Inflammatory macrophage treated with lipopolysaccharide for 4 hours (primary cell): ENCODE measurements around the gene DIAPH2.
A peak's percentile ranks its signal among the peaks of the same experiment; 100 is the strongest.

Source experiments
- DNase-seq: peaks from one replicate; pipeline ENCODE4 v3.0.0-alpha.2; 2020

The DIAPH2 gene

GRCh38 chrX:97517763-97518162 lies 833.1 kb downstream of the DIAPH2 start:
- no peak for DNase-seq

GRCh38 chrX:97522307-97522706 lies 837.7 kb downstream of the DIAPH2 start:
- DNase-seq = no peak

- no peak for DNase-seq
These were observed 839.7 kb downstream of the DIAPH2 start for GRCh38 chrX:97524340-97524739.

GRCh38 chrX:97524997-97525396 lies 840.4 kb downstream of the DIAPH2 start:
- DNase-seq = no peak

- no peak for DNase-seq
These were observed 841.3 kb downstream of the DIAPH2 start for GRCh38 chrX:97525981-97526380.

- DNase-seq = peak; percentile 11
These were observed 843.1 kb downstream of the DIAPH2 start for GRCh38 chrX:97527725-97528124.

GRCh38 chrX:97529536-97530200 lies 845.0 kb downstream of the DIAPH2 start:
- peak; percentile 65 for DNase-seq

GRCh38 chrX:97531825-97532224 lies 847.2 kb downstream of the DIAPH2 start:
- DNase-seq = no peak

GRCh38 chrX:97538745-97539144 lies 854.1 kb downstream of the DIAPH2 start:
- DNase-seq = no peak

GRCh38 chrX:97539970-97540519 lies 855.4 kb downstream of the DIAPH2 start:
- DNase-seq = no peak

GRCh38 chrX:97547877-97548578 lies 863.4 kb downstream of the DIAPH2 start:
- DNase-seq = no peak

GRCh38 chrX:97551821-97552220 lies 867.2 kb downstream of the DIAPH2 start:
- DNase-seq = no peak

GRCh38 chrX:97553833-97554232 lies 869.2 kb downstream of the DIAPH2 start:
- no peak for DNase-seq

- no peak for DNase-seq
These were observed 871.7 kb downstream of the DIAPH2 start for GRCh38 chrX:97556359-97556758.

- peak; percentile 87 for DNase-seq
These were observed 879.0 kb downstream of the DIAPH2 start for GRCh38 chrX:97563531-97564133.

GRCh38 chrX:97564496-97564895 lies 879.9 kb downstream of the DIAPH2 start:
- DNase-seq = peak; percentile 56

GRCh38 chrX:97587171-97587570 lies 902.5 kb downstream of the DIAPH2 start:
- no peak for DNase-seq

- no peak for DNase-seq
These were observed 910.1 kb downstream of the DIAPH2 start for GRCh38 chrX:97594646-97595224.

- no peak for DNase-seq
These were observed 913.3 kb downstream of the DIAPH2 start for GRCh38 chrX:97597954-97598353.

- DNase-seq = no peak
These were observed 918.0 kb downstream of the DIAPH2 start for GRCh38 chrX:97602465-97603258.

GRCh38 chrX:97605271-97605670 lies 920.6 kb downstream of the DIAPH2 start:
- DNase-seq = no peak

- no peak for DNase-seq
These were observed 924.7 kb downstream of the DIAPH2 start for GRCh38 chrX:97609357-97609756.

GRCh38 chrX:97609938-97610337 lies 925.3 kb downstream of the DIAPH2 start:
- DNase-seq = no peak
